Neural progenitor cell (in vitro differentiated cells): ENCODE measurements around the gene SLFN14. TPM values are rescaled to one million over a fixed set of nuclear protein-coding genes. Genes with fewer than 3 reads are reported as not detected.

Source experiments
- DNase-seq: peaks from one replicate; pipeline ENCODE4 v3.0.0-alpha.2; 2016; ENCODE audit warnings: low spot score
- H2AFZ ChIP-seq: fragments of 200-600 bp; sonication (generic); replicated peaks from 2 replicates; pipeline ENCODE4 v1.6.1; 2016; ENCODE audit warnings: antibody characterized with exemption
- H3F3A ChIP-seq: fragments of 200-600 bp; sonication (generic); 2 replicates; pipeline ENCODE4 v1.6.1; 2016; ENCODE audit warnings: antibody characterized with exemption, low read depth
- H3K27ac ChIP-seq: fragments of 200-600 bp; sonication (generic); 2 replicates; pipeline ENCODE4 v1.5.1; 2016; ENCODE audit warnings: mild to moderate bottlenecking
- H3K27me3 ChIP-seq: fragments of 200-600 bp; sonication (generic); 2 replicates; pipeline ENCODE4 v1.6.1; 2016; ENCODE audit warnings: mild to moderate bottlenecking, moderate library complexity
- H3K36me3 ChIP-seq: fragments of 200-600 bp; sonication (generic); 2 replicates; pipeline ENCODE4 v1.5.1; 2016
- H3K4me1 ChIP-seq: fragments of 200-600 bp; sonication (generic); 2 replicates; pipeline ENCODE4 v1.6.1; 2016; ENCODE audit warnings: mixed run types
- H3K4me2 ChIP-seq: fragments of 200-600 bp; sonication (generic); 2 replicates; pipeline ENCODE4 v1.6.1; 2016
- H3K4me3 ChIP-seq: fragments of 200-600 bp; sonication (generic); 2 replicates; pipeline ENCODE4 v1.5.1; 2016
- H3K79me2 ChIP-seq: fragments of 200-600 bp; sonication (generic); 2 replicates; pipeline ENCODE4 v1.6.1; 2016; ENCODE audit warnings: low read depth
- H3K9ac ChIP-seq: fragments of 200-600 bp; sonication (generic); 2 replicates; pipeline ENCODE4 v1.6.1; 2016
- H3K9me3 ChIP-seq: fragments of 200-600 bp; sonication (generic); 2 replicates; pipeline ENCODE4 v1.5.1; 2016; ENCODE audit warnings: low read depth
- H4K20me1 ChIP-seq: fragments of 200-600 bp; sonication (generic); 2 replicates; pipeline ENCODE4 v1.6.1; 2016; ENCODE audit warnings: low read depth
- H3K27ac Mint-ChIP-seq: 3 replicates; pipeline ENCODE4 v1.8.0; 2021; ENCODE audit warnings: mixed read lengths
- H3K27me3 Mint-ChIP-seq: 2 replicates; pipeline ENCODE4 v1.8.0; 2022; ENCODE audit warnings: low read depth, mild to moderate bottlenecking, inconsistent platforms, moderate library complexity, mixed read lengths; ENCODE audit not compliant: insufficient read depth
- H3K36me3 Mint-ChIP-seq: 3 replicates; pipeline ENCODE4 v1.8.0; 2021; ENCODE audit warnings: mixed read lengths
- H3K4me1 Mint-ChIP-seq: 3 replicates; pipeline ENCODE4 v1.8.0; 2021; ENCODE audit warnings: mixed read lengths
- H3K4me3 Mint-ChIP-seq: 3 replicates; pipeline ENCODE4 v1.8.0; 2021; ENCODE audit warnings: mild to moderate bottlenecking, moderate library complexity, mixed read lengths
- H3K9me3 Mint-ChIP-seq: 3 replicates; pipeline ENCODE4 v1.8.0; 2020; ENCODE audit warnings: mixed read lengths
- EZH2 ChIP-seq: fragments of 200-600 bp; sonication (generic); IDR thresholded peaks from 2 replicates; pipeline ENCODE4 v1.6.1; 2017; ENCODE audit warnings: antibody characterized with exemption, mild to moderate bottlenecking, moderate library complexity
- EZH2phosphoT487 ChIP-seq: fragments of 200-600 bp; sonication (generic); IDR thresholded peaks from 2 replicates; pipeline ENCODE4 v1.6.1; 2017; ENCODE audit warnings: antibody characterized with exemption
- total RNA-seq: library from RNA; depleted of rRNA; stranded (reverse); fragments of >200 nt; gene quantifications from 2 replicates; pipeline ENCODE4 v1.2.3, GENCODE V29; 2015; ENCODE audit warnings: low replicate concordance
- TF ChIP-seq, protein P1 (sequence below): fragments of 200-600 bp; sonication (generic); IDR thresholded peaks from 2 replicates; pipeline ENCODE4 v1.5.1; 2017; ENCODE audit warnings: antibody characterized with exemption, mild to moderate bottlenecking

SLFN14 gene
- not detected in 2 replicates for total RNA-seq

DNA sequence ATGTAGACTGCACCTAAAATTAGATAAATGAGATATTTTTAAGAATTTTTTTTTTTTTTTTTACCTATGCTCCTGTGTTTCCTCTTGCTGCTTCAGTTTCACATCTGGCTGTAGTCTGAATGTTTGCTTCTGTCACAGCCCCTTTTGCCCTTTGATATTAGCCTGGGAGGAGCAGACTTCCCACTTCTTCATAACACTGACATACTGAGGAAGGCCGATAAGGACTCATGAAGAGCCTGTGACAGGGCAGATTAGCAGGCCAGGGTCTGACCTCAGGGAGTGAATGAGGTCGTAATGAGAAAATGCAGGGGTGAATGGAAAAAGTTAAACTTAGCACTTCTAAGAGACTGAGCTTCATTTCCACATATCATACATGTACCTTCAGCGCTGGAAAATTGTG lies at the start of gene SLFN14:
Gene SLFN14, minus strand, starts transcription at position 117 of the 400 bp plus-strand sequence. CDS start 2,757 bp downstream, outside the sequence.
- H3K4me1 ChIP-seq = no peaks in the 10 kb centered on the region
- H3K9me3 Mint-ChIP-seq = no peaks in the 10 kb centered on the region

DNA sequence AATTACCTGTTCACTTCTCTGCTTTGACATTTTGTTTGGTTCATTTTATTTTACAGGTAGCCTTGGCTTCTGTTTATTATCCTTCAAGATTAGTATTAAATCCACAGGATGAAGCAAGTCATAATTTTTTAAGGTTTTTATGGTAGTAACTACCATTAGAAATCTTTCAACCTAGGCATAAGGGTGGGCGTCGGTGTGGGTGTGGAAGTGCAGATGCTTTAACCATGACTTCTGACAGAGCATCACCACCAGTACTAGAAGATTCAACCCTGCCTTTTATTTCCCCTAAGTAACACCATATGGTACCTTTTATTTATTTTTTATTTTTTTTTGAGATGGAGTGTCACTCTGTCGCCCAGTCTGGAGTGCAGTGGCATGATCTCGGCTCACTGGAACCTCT lies 49.2 kb upstream of the SLFN14 start:
- peaks cover 11% of the 10 kb centered on the region for H3F3A ChIP-seq
- no peaks in the 10 kb centered on the region for H3K27me3 Mint-ChIP-seq
- H3K27ac Mint-ChIP-seq = peak overlapping the region; percentile 34

More for the DNA sequence above, at the start of gene SLFN14:
- Mint-ChIP-seq H3K4me1 (no peaks in the 10 kb centered on the region), H3K36me3 (no peaks in the 10 kb centered on the region), H3K27me3 (no peaks in the 10 kb centered on the region), H3K4me3 (no peak within 1 kb of the TSS), H3K27ac (no peak within 1 kb of the TSS)
- Histone ChIP-seq H3K4me3 (no peak within 1 kb of the TSS), H3K27me3 (peaks cover 57% of the 10 kb centered on the region), H2AFZ (no peak within 1 kb of the TSS), H3F3A (no peaks in the 10 kb centered on the region), H3K79me2 (no peaks in the 10 kb centered on the region), H3K4me2 (no peak within 1 kb of the TSS), H3K9me3 (no peaks in the 10 kb centered on the region), H3K36me3 (no peaks in the 10 kb centered on the region), H4K20me1 (no peaks in the 10 kb centered on the region), H3K27ac (no peak within 1 kb of the TSS), H3K9ac (no peak within 1 kb of the TSS)
- DNase-seq = no peak
- TF ChIP-seq EZH2 (no peak), EZH2phosphoT487 (no peak)
- TF ChIP-seq, protein P1, sequence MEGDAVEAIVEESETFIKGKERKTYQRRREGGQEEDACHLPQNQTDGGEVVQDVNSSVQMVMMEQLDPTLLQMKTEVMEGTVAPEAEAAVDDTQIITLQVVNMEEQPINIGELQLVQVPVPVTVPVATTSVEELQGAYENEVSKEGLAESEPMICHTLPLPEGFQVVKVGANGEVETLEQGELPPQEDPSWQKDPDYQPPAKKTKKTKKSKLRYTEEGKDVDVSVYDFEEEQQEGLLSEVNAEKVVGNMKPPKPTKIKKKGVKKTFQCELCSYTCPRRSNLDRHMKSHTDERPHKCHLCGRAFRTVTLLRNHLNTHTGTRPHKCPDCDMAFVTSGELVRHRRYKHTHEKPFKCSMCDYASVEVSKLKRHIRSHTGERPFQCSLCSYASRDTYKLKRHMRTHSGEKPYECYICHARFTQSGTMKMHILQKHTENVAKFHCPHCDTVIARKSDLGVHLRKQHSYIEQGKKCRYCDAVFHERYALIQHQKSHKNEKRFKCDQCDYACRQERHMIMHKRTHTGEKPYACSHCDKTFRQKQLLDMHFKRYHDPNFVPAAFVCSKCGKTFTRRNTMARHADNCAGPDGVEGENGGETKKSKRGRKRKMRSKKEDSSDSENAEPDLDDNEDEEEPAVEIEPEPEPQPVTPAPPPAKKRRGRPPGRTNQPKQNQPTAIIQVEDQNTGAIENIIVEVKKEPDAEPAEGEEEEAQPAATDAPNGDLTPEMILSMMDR = no peak

DNA sequence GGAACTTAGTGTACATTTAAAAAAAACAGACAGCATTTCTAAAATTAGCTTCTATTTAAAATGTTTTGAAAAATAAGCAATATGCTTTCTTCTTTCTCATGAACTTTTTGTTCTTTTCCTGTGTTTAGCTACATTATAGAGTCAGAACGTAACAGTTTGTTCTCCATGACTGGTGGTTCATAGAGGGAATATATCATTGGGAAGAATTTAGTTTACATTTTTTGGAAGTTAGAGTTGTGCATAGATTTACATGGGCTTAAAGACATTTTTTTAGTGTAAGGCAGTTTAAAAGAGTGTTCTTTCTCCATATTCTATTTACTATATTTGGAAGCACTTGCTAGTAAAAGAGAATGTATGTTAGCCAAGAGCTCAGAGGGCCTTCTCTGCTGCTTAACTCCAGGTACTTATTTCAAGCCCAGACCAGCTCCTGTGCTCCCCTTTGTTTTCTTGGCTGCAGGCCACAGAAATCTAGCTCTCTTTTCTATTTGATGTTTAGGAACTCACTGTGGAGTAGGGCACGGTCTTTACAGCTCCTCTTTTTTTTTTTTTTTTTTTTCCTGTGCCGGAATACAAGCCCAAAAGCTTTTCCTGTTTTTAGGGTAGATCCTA lies 46.7 kb upstream of the SLFN14 start:
- Histone ChIP-seq H3K79me2 (no peaks in the 10 kb centered on the region), H3K9ac (no peak overlapping the region), H3K27ac (no peak overlapping the region), H3K4me1 (no peaks in the 10 kb centered on the region), H3K4me3 (no peak overlapping the region), H4K20me1 (peaks cover 5% of the 10 kb centered on the region), H2AFZ (no peak overlapping the region), H3K9me3 (no peaks in the 10 kb centered on the region), H3K36me3 (no peaks in the 10 kb centered on the region), H3K27me3 (no peaks in the 10 kb centered on the region), H3F3A (peaks cover 7% of the 10 kb centered on the region), H3K4me2 (no peak overlapping the region)
- peaks cover 20% of the 10 kb centered on the region for H3K36me3 Mint-ChIP-seq
- DNase-seq = no peak
- H3K9me3 Mint-ChIP-seq = no peaks in the 10 kb centered on the region
- H3K4me1 Mint-ChIP-seq = no peaks in the 10 kb centered on the region
- no peak overlapping the region for H3K4me3 Mint-ChIP-seq
- no peak overlapping the region for H3K27ac Mint-ChIP-seq
- no peak for TF ChIP-seq EZH2phosphoT487
- TF ChIP-seq, protein P1 = no peak
- TF ChIP-seq EZH2 = no peak
- no peaks in the 10 kb centered on the region for H3K27me3 Mint-ChIP-seq

More for the DNA sequence above, 49.2 kb upstream of the SLFN14 start:
- Histone ChIP-seq H3K4me2 (no peak overlapping the region), H3K27ac (no peak overlapping the region), H3K36me3 (peaks cover 3% of the 10 kb centered on the region), H3K9ac (no peak overlapping the region), H3K27me3 (no peaks in the 10 kb centered on the region), H2AFZ (no peak overlapping the region), H3K4me1 (no peaks in the 10 kb centered on the region), H3K4me3 (no peak overlapping the region), H3K9me3 (no peaks in the 10 kb centered on the region), H4K20me1 (peaks cover 5% of the 10 kb centered on the region), H3K79me2 (peaks cover 6% of the 10 kb centered on the region)
- H3K36me3 Mint-ChIP-seq = peaks cover 20% of the 10 kb centered on the region
- H3K4me1 Mint-ChIP-seq = no peaks in the 10 kb centered on the region
- no peak for DNase-seq
- no peak for TF ChIP-seq EZH2phosphoT487
- TF ChIP-seq, protein P1 = no peak
- no peak for TF ChIP-seq EZH2
- H3K9me3 Mint-ChIP-seq = no peaks in the 10 kb centered on the region
- no peak overlapping the region for H3K4me3 Mint-ChIP-seq
